NT2/D1 (cell line): Measurements from ENCODE around the gene CCNE1.

ENCODE experiments used
- DNase-seq: peaks from one replicate; pipeline ENCODE4 v3.0.0-alpha.2; 2011; ENCODE audit warnings: low read depth, low spot score
- H3K27me3 ChIP-seq: 2 replicates; pipeline ENCODE4 v1.6.0; 2011; ENCODE audit warnings: mild to moderate bottlenecking; ENCODE audit not compliant: insufficient read length, insufficient read depth
- H3K36me3 ChIP-seq: 2 replicates; pipeline ENCODE4 v1.6.1; 2011; ENCODE audit warnings: mild to moderate bottlenecking, low read length, mixed read lengths; ENCODE audit not compliant: insufficient read depth, insufficient read length
- H3K4me1 ChIP-seq: 2 replicates; pipeline ENCODE4 v1.5.1; 2011; ENCODE audit not compliant: insufficient read depth, insufficient read length
- H3K4me3 ChIP-seq: 2 replicates; pipeline ENCODE4 v1.5.1; 2011; ENCODE audit warnings: low read depth; ENCODE audit not compliant: insufficient read length
- H3K9ac ChIP-seq: 2 replicates; pipeline ENCODE4 v1.6.0; 2011; ENCODE audit warnings: low read depth; ENCODE audit not compliant: insufficient read length
- H3K9me3 ChIP-seq: 2 replicates; pipeline ENCODE4 v1.5.1; 2011; ENCODE audit warnings: mild to moderate bottlenecking, low read length; ENCODE audit not compliant: insufficient read depth
- SUZ12 ChIP-seq: IDR thresholded peaks from 2 replicates; pipeline ENCODE4 v1.6.1; 2011; ENCODE audit not compliant: insufficient read length, insufficient read depth; ENCODE audit errors: extremely low read depth
- YY1 ChIP-seq: IDR thresholded peaks from 2 replicates; pipeline ENCODE4 v1.6.1; 2011; ENCODE audit not compliant: insufficient read length, insufficient read depth
- ZNF274 ChIP-seq: IDR thresholded peaks from 2 replicates; pipeline ENCODE4 v1.6.1; 2011; ENCODE audit warnings: mild to moderate bottlenecking, low read depth, low read length

The CCNE1 gene

DNA sequence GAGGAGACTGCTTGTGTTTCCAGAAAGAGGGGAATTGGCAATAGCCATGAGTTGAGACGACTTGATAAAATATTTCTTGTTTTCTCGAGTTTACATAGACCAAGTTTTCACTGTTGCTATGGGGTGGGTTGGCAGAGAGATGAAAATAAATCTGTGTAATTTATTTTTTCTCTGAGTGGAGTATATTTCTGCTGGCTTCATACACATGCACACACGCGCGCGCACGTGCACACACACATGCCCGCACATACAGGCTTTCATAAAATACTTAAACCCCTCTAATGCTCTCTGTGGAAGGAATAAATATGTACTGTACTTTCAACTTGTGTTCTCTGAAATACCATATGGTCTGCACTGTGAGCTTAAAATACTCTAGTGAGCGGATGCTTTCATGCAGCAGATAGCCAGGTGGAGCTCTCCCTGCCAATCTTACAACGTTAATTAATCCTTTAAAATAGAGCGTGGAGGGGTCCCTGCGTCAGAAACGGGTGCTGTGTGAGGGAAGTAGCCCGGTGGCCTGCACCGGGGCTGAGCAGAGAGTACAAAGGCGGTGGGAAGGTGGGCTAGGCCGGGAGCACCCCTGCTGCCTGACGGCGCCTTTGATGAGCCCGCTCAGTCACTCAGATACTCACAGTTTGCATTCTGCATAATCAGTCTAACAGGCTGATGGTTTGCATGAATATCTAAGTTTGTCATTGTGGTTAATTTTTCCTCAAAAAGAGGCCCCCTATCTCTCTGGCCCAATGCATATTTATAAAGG lies 44.1 kb downstream of the CCNE1 start:
- no peak for DNase-seq
- Histone ChIP-seq H3K27me3 (no peaks in the 10 kb centered on the region), H3K9me3 (no peaks in the 10 kb centered on the region), H3K4me1 (peaks cover 5% of the 10 kb centered on the region), H3K4me3 (no peak overlapping the region), H3K36me3 (no peaks in the 10 kb centered on the region), H3K9ac (no peak overlapping the region)
- TF ChIP-seq YY1: no peak
- no peak for TF ChIP-seq ZNF274
- TF ChIP-seq SUZ12: no peak

DNA sequence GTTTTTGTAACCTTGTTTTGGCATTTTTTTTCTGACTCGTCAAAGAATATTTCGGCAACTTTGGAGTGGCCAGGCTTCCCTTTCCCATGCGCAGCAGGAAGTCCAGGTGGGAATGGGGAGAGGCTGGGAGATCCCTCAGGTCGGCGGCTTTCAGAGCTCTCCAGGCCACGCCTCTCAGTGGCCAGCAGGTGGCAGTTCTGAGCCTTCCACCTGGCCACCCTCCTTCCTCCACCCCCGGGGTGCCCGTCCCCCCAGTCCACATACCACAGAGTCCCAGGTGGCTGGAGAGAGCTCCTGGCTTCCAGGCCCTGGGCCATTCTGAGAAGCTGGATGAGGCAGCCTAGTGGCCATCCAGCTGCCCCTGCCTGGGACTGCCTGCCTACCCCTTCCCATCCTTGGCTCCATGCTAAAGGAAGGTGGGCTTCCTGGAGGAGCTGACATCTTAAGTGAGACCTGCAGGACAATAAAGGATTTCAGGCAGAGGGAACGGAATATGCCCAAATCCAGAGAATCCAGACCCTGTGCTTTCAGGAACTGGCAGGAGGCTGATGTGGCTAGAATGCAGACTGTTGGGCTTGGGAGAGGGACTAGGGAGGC lies 46.3 kb downstream of the CCNE1 start:
- no peak for TF ChIP-seq YY1
- TF ChIP-seq ZNF274: no peak
- no peak for TF ChIP-seq SUZ12
- H3K4me1 ChIP-seq: peaks cover 5% of the 10 kb centered on the region
- no peak for DNase-seq

DNA sequence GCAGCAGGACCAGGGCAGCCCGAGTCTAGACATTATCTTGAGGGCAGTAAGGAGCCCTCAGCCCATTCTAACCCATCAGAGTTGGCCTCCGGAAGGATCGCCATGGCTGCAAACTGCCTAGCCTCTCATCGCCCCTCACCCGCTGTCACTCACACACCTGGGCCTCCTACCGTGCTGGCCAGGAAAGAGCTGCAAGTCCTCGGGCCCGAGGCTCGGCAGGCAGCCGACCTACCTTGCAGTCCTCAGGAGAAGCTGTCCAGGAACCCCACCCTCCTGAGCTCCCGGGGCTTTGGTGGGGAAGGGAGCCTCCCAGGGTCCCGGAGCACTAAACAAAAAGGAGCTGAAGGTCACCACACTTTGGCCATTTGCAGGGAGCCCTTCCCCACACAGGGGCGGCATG lies 46.8 kb downstream of the CCNE1 start:
- peaks cover 5% of the 10 kb centered on the region for H3K4me1 ChIP-seq
- TF ChIP-seq ZNF274 (no peak), YY1 (no peak), SUZ12 (no peak)
- H3K9ac ChIP-seq: no peak overlapping the region
- no peak for DNase-seq
- no peaks in the 10 kb centered on the region for H3K27me3 ChIP-seq
- H3K4me3 ChIP-seq: no peak overlapping the region
- H3K9me3 ChIP-seq: no peaks in the 10 kb centered on the region
- H3K36me3 ChIP-seq: no peaks in the 10 kb centered on the region

More for the DNA sequence above, 46.3 kb downstream of the CCNE1 start:
- no peaks in the 10 kb centered on the region for H3K36me3 ChIP-seq
- H3K9ac ChIP-seq: no peak overlapping the region
- no peaks in the 10 kb centered on the region for H3K9me3 ChIP-seq
- no peak overlapping the region for H3K4me3 ChIP-seq
- no peaks in the 10 kb centered on the region for H3K27me3 ChIP-seq

DNA sequence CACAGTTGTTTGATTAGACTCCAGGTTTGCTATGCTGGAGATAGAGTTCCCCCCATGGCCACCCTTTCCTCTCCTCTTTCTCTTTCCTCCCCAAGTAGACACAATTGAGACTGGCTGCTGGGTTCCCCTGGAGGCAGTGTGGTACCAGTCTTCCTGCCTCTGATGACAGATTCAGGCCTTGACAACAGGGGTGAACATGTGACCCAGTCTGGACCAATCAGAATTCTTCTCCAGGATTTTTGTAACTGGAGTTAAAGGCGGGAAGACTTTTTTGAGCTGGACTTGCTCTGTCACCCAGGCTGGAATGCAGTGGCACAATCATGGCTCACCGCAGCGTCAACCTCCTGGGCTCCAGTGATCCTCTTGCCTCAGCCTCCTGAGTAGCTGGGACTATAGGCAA lies 48.7 kb downstream of the CCNE1 start:
- peaks cover 5% of the 10 kb centered on the region for H3K4me1 ChIP-seq
- H3K4me3 ChIP-seq: no peak overlapping the region
- no peaks in the 10 kb centered on the region for H3K36me3 ChIP-seq
- no peak for DNase-seq
- no peak for TF ChIP-seq YY1
- TF ChIP-seq SUZ12: no peak
- no peak for TF ChIP-seq ZNF274
- no peaks in the 10 kb centered on the region for H3K9me3 ChIP-seq
- no peak overlapping the region for H3K9ac ChIP-seq
- no peaks in the 10 kb centered on the region for H3K27me3 ChIP-seq

DNA sequence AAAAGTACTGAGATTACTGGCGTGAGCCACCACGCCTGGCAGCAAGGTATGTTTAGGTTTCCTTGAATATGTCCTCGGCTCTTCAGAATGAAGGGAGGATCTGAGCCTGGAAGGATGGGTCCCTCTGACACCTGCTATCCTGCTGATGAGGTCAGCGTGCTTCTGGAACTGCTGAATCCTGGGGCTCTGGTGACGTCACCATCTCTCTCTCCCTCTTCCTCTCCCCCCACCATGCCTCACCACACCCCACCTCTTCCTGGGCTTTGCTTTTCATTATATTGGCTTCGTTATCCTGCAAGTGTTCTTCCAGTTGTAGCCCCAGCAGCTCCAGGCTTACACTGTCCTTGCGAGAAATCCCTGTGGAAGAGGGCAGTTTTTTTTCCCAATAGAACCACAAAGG lies 49.8 kb downstream of the CCNE1 start:
- H3K4me3 ChIP-seq: no peak overlapping the region
- H3K9ac ChIP-seq: no peak overlapping the region
- H3K4me1 ChIP-seq: peaks cover 5% of the 10 kb centered on the region
- DNase-seq: no peak
- H3K27me3 ChIP-seq: no peaks in the 10 kb centered on the region
- H3K9me3 ChIP-seq: no peaks in the 10 kb centered on the region
- no peak for TF ChIP-seq YY1
- no peak for TF ChIP-seq ZNF274
- TF ChIP-seq SUZ12: no peak
- no peaks in the 10 kb centered on the region for H3K36me3 ChIP-seq

DNA sequence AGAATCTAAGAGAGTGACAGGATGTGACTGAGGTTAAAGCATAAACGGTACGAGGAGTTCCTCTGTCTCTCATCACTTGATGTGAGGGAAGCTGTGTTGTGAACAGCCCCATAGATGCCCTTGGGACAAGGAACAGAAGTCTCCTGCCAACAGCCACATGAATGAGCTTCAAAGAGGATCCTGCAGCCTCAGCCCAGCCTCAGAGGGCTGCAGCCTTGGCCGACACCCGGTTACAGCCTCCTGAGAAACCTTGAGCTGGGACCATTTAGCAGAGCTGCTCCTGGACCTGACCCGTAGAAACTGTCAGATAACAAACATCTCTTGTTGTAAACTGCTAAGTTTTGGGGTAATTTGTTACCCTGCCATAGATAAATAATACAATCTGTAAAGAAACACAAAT lies 54.2 kb downstream of the CCNE1 start:
- Histone ChIP-seq H3K36me3 (no peaks in the 10 kb centered on the region), H3K9me3 (peaks cover 16% of the 10 kb centered on the region; the same call in 1 of the 2 replicates), H3K4me1 (no peaks in the 10 kb centered on the region), H3K4me3 (no peak overlapping the region), H3K9ac (no peak overlapping the region), H3K27me3 (no peaks in the 10 kb centered on the region)
- no peak for DNase-seq
- TF ChIP-seq ZNF274: no peak
- TF ChIP-seq YY1: no peak
- no peak for TF ChIP-seq SUZ12

DNA sequence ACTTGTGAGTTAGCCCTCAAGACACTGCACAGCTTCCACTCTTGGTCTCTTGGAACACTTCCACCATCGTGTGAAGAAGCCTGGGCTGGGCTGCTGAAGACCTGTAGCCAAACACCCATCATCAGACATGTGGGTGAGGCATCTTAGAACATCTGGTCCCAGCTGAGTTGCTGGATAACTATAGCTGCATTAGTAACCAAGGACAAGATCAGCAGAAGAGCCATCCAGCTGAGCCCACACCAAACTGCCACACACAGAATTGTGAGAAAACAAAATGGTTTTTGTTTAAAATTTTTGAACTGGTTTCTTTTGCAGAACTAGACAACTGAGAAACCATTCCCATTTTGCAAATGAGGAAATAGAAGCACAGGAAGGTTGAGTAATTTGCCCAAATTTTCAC lies 56.2 kb downstream of the CCNE1 start:
- Histone ChIP-seq H3K4me3 (no peak overlapping the region), H3K9ac (no peak overlapping the region), H3K36me3 (no peaks in the 10 kb centered on the region), H3K9me3 (peaks cover 16% of the 10 kb centered on the region; the same call in 1 of the 2 replicates), H3K27me3 (peaks cover 3% of the 10 kb centered on the region), H3K4me1 (no peaks in the 10 kb centered on the region)
- TF ChIP-seq SUZ12 (no peak), YY1 (no peak), ZNF274 (no peak)
- no peak for DNase-seq
